BJ (cell line): ENCODE results near the gene RNF121. TPM values are rescaled to one million over a fixed set of nuclear protein-coding genes. Genes with fewer than 3 reads are reported as not detected.

Experiments used
- CTCF ChIA-PET: fragments of 350-600 bp; formaldehyde crosslinking; extraction: SDS; loops from one replicate; lab custom pipeline; 2021; ENCODE audit warnings: antibody characterized with exemption, inconsistent platforms; lab: Yijun Ruan, JAX
- POLR2A ChIA-PET: fragments of 300-600 bp; sonication (Branson Sonifier 250); formaldehyde crosslinking; extraction: SDS; loops from one replicate; lab custom pipeline; 2021; ENCODE audit warnings: antibody characterized with exemption; lab: Charles Lee
- DNase-seq: peaks from one replicate; pipeline ENCODE4 v3.0.0-alpha.2; 2011; ENCODE audit warnings: low read depth
- H3K27me3 ChIP-seq: 2 replicates; pipeline ENCODE4 v1.6.0; 2011; ENCODE audit warnings: low read length; ENCODE audit not compliant: control insufficient read depth, insufficient read depth
- H3K36me3 ChIP-seq: 2 replicates; pipeline ENCODE4 v1.5.1; 2011; ENCODE audit warnings: low read length; ENCODE audit not compliant: control insufficient read depth, insufficient read depth
- H3K4me3 ChIP-seq: 2 replicates; pipeline ENCODE4 v1.5.1; 2011; ENCODE audit warnings: low read depth, mild to moderate bottlenecking, control low read depth, low read length
- CTCF ChIP-seq: IDR thresholded peaks from 2 replicates; pipeline ENCODE4 v1.5.1; 2011; ENCODE audit warnings: low read depth, mild to moderate bottlenecking, control low read depth, inconsistent platforms, low read length, moderate library complexity; ENCODE audit not compliant: insufficient read depth
- polyA plus RNA-seq: library from polyadenylated mRNA; depleted of rRNA; stranded (reverse); fragments of >200 nt; gene quantifications from 2 replicates; pipeline ENCODE4 v1.2.3, GENCODE V29; 2011

The RNF121 gene
- polyA plus RNA-seq, 1 experiment = 77.3 TPM

- TF ChIP-seq CTCF = no peak
- ChIA-PET CTCF (interaction anchor here (0.9 to 4.3 kb wide), 17 partner anchors 10 to 392 kb away, joined by 3 to 28 read pairs (median 5); no protein-coding TSS in a partner anchor), POLR2A (interaction anchor here (0.5 to 0.8 kb wide), 3 partner anchors 52 to 184 kb away, joined by 3 read pairs; no protein-coding TSS in a partner anchor)
- Histone ChIP-seq H3K36me3 (peaks cover 4% of the 10 kb centered on the region; the same call in 1 of the 2 replicates), H3K4me3 (peak overlapping the region; percentile 75), H3K27me3 (no peaks in the 10 kb centered on the region)
- DNase-seq = no peak
Observed at GRCh38 chr11:72039031-72039855, 110.4 kb downstream of the RNF121 start.

GRCh38 chr11:72039856-72040401, 111.1 kb downstream of the RNF121 start:
- ChIA-PET POLR2A (no interaction called here), CTCF (interaction anchor here (0.6 to 4.3 kb wide), 14 partner anchors 15 to 143 kb away, joined by 3 to 28 read pairs (median 4); no protein-coding TSS in a partner anchor)
- DNase-seq = no peak

GRCh38 chr11:72040491-72041363, 111.9 kb downstream of the RNF121 start:
- H3K27me3 ChIP-seq = no peaks in the 10 kb centered on the region
- 0 out of 2 replicates have a peak, but pooled peaks cover under 1% of the 10 kb centered on the region for H3K36me3 ChIP-seq
- H3K4me3 ChIP-seq = peak overlapping the region; percentile 75
- DNase-seq = peak; percentile 66
- POLR2A ChIA-PET = interaction anchor here (0.6 kb wide), 1 partner anchor 28 kb away, joined by 6 read pairs; no protein-coding TSS in a partner anchor
- CTCF ChIA-PET = interaction anchor here (0.6 to 4.3 kb wide), 11 partner anchors 15 to 142 kb away, joined by 3 to 28 read pairs (median 5); no protein-coding TSS in a partner anchor
- no peak for TF ChIP-seq CTCF

More at GRCh38 chr11:72039856-72040401, 111.1 kb downstream of the RNF121 start:
- H3K36me3 ChIP-seq = 0 out of 2 replicates have a peak, but pooled peaks cover 2% of the 10 kb centered on the region
- TF ChIP-seq CTCF = no peak
- no peaks in the 10 kb centered on the region for H3K27me3 ChIP-seq
- peak overlapping the region; percentile 75 for H3K4me3 ChIP-seq

DNA sequence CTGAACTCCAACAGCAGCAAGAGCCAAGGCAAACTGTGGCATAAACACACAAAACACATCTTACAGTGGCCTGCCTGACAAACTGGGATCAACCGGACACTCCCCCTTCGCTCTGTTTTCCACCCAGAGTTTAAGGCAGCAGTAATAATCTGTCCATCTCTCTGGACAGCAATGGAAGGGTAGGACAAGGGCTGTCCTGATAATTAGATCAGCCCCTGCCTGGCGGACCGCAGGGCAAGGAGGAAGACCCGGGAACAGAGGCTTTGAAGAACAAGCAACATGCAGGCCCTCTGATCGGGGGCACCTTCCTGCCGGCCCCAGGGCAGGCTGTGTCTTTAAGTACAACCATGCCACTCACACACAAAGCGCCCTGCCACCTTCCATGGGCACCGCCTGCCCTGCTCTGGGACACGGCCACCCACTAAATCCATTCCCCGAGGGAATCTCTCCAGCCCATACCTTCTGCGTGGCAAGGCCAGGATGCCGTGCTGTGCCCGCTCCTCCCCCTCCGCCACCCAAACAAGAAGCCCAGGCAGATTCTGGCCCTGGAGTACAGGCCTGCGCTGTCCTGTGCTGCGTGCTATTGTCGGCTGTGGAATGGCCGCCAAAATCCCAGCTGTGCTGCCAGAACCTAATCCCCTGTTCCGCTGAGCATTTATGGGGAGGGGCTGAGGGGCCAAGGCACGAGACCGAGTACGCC, 112.7 kb downstream of the RNF121 start:
- CTCF ChIA-PET = interaction anchor here (1.0 to 3.1 kb wide), 5 partner anchors 28 to 389 kb away, joined by 3 to 10 read pairs (median 3); no protein-coding TSS in a partner anchor
- POLR2A ChIA-PET = interaction anchor here (0.5 kb wide), 1 partner anchor 22 kb away, joined by 14 read pairs; no protein-coding TSS in a partner anchor
- no peaks in the 10 kb centered on the region for H3K36me3 ChIP-seq

More for the DNA sequence above, 112.7 kb downstream of the RNF121 start:
- no peaks in the 10 kb centered on the region for H3K27me3 ChIP-seq
- DNase-seq = peak; percentile 30
- no peak for TF ChIP-seq CTCF
- peak overlapping the region; percentile 75 for H3K4me3 ChIP-seq
